SKM-1 treated with dmso at 0.1 percent for 144 hours (cell line): ENCODE data around the gene APOC4.
"Not testable (repeated sequence)": the region's sequence is repeated elsewhere in the genome, so short reads cannot be mapped to it uniquely, and the experiment has no call there.

Experiments used
- DNase-seq: peaks from one replicate; lab custom pipeline; 2025; ENCODE audit not compliant: unreplicated experiment; lab: John Stamatoyannopoulos, UW

The APOC4 gene

GRCh38 chr19:44957526-44957925, 15.5 kb downstream of the APOC4 start:
- DNase-seq = no peak

DNA sequence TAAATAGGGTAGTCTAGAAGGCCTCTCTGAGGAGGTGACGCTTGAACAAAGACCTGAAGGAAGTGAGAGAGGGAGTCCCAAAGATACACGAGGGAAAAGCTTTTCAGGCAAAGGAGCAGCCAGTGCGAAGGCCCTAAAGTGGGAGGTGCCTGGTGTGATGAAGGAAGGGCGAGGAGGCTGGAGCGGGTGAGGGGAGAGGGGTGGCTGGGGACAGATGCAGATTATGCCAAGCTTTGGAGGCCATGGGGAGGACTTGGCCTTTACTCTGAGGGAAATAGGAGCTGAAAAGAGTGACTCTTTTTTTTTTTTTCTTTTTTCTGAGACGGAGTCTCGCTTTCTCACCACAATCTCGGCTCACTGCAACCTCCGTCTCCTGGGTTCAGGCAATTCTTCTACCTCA, 16.1 kb downstream of the APOC4 start:
- no peak for DNase-seq

GRCh38 chr19:44959691-44960090, 17.7 kb downstream of the APOC4 start:
- no peak for DNase-seq

GRCh38 chr19:44960906-44961728, 19.1 kb downstream of the APOC4 start:
- DNase-seq = no peak

- no peak for DNase-seq
Measured at GRCh38 chr19:44961821-44962220, 19.8 kb downstream of the APOC4 start.

- DNase-seq = no peak
Measured at GRCh38 chr19:44968118-44968517, 26.1 kb downstream of the APOC4 start.

DNA sequence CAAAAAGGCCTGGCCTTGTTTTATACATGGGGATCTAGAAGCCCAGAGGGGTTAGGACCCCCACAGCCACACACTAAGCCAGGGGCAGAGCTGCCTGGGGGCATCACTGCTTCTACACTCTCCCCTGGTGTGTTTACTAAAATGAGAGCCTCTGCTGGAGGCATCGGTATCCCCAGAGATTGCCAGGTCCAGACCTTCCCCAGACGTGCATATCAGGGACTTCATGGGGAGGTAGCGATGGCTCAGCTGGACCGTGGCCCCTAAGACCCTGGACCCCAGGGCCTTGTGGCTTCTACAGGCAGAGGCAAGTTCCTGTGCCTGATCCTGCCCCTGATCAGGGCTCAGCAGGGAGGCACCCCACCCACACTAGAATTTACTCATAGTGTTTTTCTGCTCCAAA, 26.6 kb downstream of the APOC4 start:
- DNase-seq = no peak

GRCh38 chr19:44969437-44969836, 27.4 kb downstream of the APOC4 start:
- DNase-seq = no peak

DNA sequence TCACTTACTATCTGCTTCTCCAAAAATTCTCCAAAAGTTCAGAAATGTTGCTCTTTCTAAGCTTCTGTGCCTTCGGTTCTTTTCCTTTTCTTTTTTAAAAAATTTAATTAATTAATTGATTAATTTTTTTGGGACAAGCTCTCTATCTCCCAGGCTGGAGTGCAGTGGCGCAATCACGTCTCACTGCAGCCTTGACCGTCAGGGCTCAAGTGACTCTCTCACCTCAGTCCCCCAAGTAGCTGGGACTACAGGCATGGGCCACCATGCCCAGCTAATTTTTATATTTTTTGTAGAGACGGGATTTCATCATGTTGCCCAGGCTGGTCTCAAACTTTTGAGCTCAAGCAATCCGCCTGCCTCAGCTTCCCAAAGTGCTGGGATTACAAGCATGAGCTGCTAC, 29.4 kb downstream of the APOC4 start:
- not testable (repeated sequence) for DNase-seq

DNA sequence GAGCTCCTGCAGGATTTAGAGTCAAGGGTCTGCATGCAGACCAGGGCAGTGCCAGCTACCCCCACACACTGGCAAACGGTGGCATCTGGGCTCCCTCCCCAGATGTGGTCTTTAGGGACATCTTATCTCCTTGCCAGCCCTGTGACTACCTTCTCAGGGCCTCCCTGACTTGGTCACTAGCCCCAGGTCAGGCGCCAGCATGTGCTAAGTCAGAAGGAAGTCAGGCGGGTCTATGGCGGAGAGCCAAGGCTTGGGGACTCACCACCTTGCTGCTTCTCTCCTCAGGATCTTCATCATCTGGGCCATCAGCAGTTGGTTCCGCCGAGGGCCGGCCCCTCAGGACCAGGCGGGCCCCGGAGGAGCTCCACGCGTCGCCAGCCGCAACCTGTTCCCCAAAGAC, 30.8 kb downstream of the APOC4 start:
- no peak for DNase-seq

GRCh38 chr19:44973982-44974735, 32.1 kb downstream of the APOC4 start:
- DNase-seq = no peak

- no peak for DNase-seq
Measured at GRCh38 chr19:44974857-44975256, 32.8 kb downstream of the APOC4 start.

DNA sequence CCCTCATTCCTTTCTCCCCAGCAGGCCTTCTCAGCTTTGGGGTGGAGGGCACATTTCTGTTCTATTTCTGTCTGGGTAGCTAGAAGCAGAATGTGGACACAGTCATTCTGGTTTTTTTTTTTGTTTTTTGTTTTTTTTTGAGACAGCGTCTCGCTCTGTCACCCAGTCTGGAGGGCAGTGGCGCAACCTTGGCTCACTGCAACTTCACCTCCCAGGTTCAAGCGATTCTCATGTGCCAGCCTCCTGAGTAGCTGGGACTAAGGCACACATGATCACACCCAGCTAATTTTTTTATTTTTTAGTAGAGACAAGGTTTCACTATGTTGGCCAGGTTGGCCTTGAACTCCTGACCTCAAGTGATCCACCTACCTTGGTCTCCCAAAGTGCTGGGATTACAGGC, 33.4 kb downstream of the APOC4 start:
- DNase-seq = no peak

- no peak for DNase-seq
Measured at GRCh38 chr19:44984005-44984404, 42.0 kb downstream of the APOC4 start.

- DNase-seq = no peak
Measured at GRCh38 chr19:44985445-44985844, 43.4 kb downstream of the APOC4 start.

DNA sequence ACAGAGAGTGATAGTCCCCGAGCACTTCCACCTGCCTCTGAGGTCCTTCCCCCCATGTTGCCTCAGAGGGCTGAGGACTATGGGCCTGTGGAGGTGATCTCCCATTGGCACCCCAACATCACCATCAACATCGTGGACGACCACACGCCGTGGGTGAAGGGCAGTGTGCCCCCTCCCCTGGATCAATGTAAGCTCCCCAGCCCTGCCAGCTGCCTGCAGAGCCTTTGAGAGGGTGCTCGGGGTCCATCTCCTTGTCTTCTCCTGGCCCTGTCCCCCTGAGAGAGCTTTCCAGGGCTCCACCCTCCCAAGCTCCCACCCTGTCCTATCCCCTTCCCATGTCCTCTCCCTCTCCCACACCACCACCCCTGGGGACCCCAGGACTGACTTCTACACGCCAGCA, 44.4 kb downstream of the APOC4 start:
- no peak for DNase-seq

DNA sequence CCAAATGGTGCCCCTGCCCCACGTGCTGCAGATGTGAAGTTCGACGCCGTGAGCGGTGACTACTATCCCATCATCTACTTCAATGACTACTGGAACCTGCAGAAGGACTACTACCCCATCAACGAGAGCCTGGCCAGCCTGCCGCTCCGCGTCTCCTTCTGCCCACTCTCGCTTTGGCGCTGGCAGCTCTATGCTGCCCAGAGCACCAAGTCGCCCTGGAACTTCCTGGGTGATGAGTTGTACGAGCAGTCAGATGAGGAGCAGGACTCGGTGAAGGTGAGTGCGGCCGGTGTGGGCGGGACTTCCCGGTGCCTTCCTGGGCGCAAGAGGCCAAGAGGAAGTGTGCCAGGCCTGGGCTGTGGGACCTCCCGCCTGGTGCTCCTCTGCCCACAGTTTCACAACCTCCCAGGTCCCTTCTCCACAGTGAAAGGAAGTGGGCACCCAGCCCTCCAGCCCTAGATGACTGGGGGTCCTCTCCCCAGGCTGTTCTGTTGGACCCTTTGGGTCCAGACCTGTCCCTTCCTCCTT, 45.2 kb downstream of the APOC4 start:
- DNase-seq = no peak

GRCh38 chr19:44988273-44988672, 46.2 kb downstream of the APOC4 start:
- DNase-seq = no peak

GRCh38 chr19:44988896-44989556, 47.0 kb downstream of the APOC4 start:
- DNase-seq = peak; percentile 33

DNA sequence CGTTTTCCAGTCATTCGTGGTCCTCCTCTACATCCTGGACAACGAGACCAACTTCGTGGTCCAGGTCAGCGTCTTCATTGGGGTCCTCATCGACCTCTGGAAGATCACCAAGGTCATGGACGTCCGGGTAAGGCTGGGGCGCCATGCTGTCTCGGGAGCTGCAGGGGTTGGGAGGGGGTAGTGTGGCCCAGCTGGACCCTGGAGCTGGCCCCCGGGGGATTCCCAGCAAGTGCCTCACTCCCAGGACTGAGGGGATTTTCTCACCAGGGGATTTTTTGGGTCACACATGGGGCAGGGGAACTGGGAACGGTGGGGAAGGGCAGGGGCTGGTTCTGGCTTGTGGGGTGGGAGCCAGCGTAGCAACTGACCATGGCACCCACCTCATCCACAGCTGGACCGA, 48.4 kb downstream of the APOC4 start:
- no peak for DNase-seq

DNA sequence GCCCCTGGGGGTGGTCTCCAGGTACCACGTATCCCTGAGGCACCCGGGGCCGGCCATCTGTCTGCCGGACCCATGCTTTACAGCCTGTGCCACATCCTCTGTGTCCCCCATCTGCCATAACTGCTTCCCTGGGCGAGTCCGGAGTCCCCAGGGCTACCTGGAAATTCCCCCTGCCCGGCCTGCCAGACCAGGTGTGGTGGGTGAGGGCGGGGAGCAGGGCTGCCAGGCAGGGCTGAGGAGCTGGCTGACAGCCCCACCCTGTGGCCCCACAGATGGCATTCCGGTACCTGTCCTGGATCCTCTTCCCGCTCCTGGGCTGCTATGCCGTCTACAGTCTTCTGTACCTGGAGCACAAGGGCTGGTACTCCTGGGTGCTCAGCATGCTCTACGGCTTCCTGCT, 48.9 kb downstream of the APOC4 start:
- DNase-seq = no peak
